ENCODE measurements around the gene RABGAP1L.

- TF ChIP-seq CTCF (IDR thresholded peaks at IDR 0.05), result no peak
- TF ChIP-seq POLR2A (IDR thresholded peaks at IDR 0.05; ENCODE audit: low read depth), result no peak
Measured at GRCh38 chr1:174883409-174883808, 724.1 kb downstream of the RABGAP1L start.
